Stimulated activated memory B cell treated with anti-CD40 and anti-IgM and Interleukin-4, amounts not matched to agents 10 μg/mL and 1 μg/mL and 100 μg/mL, for 72 hours (primary cell): ENCODE measurements around the gene DNAJB11.
"Not testable (repeated sequence)": the region's sequence is repeated elsewhere in the genome, so short reads cannot be mapped to it uniquely, and the experiment has no call there.

ENCODE experiments used
- ATAC-seq: fragments of 150-1000 bp; cut with Tn5 transposase; 2 replicates; pipeline ENCODE4 v1.10.0; 2021
- H3K27ac Mint-ChIP-seq: one replicate; pipeline ENCODE4 v1.8.0; 2022; ENCODE audit warnings: mild to moderate bottlenecking, mixed read lengths
- H3K27me3 Mint-ChIP-seq: one replicate; pipeline ENCODE4 v1.8.0; 2022; ENCODE audit warnings: mixed read lengths
- H3K36me3 Mint-ChIP-seq: one replicate; pipeline ENCODE4 v1.8.0; 2022; ENCODE audit warnings: mixed read lengths
- H3K4me1 Mint-ChIP-seq: one replicate; pipeline ENCODE4 v1.8.0; 2022; ENCODE audit warnings: mixed read lengths
- H3K4me3 Mint-ChIP-seq: one replicate; pipeline ENCODE4 v1.8.0; 2022; ENCODE audit warnings: mild to moderate bottlenecking, moderate library complexity, mixed read lengths
- H3K9me3 Mint-ChIP-seq: one replicate; pipeline ENCODE4 v1.8.0; 2022; ENCODE audit warnings: mixed read lengths

The DNAJB11 gene

GRCh38 chr3:186536883-186537844 is 33.4 kb upstream of the DNAJB11 start:
- Mint-ChIP-seq H3K36me3 (no peaks in the 10 kb centered on the region), H3K27ac (peak overlapping the region; percentile 95), H3K4me1 (peaks cover 89% of the 10 kb centered on the region), H3K9me3 (no peaks in the 10 kb centered on the region), H3K4me3 (no peak overlapping the region), H3K27me3 (no peaks in the 10 kb centered on the region)
- no peak for ATAC-seq

GRCh38 chr3:186538779-186539178 is 31.7 kb upstream of the DNAJB11 start:
- no peak for ATAC-seq
- Mint-ChIP-seq H3K36me3 (peaks cover 8% of the 10 kb centered on the region), H3K9me3 (no peaks in the 10 kb centered on the region), H3K4me1 (peaks cover 73% of the 10 kb centered on the region), H3K27ac (peak overlapping the region; percentile 42), H3K4me3 (no peak overlapping the region), H3K27me3 (no peaks in the 10 kb centered on the region)

- peak; percentile 86 for ATAC-seq
- Mint-ChIP-seq H3K27me3 (no peaks in the 10 kb centered on the region), H3K4me3 (no peak overlapping the region), H3K36me3 (peaks cover 13% of the 10 kb centered on the region), H3K4me1 (peaks cover 57% of the 10 kb centered on the region), H3K9me3 (no peaks in the 10 kb centered on the region), H3K27ac (peak overlapping the region; percentile 42)
These were observed 30.2 kb upstream of the DNAJB11 start for GRCh38 chr3:186540221-186540834.

GRCh38 chr3:186540835-186541226 is 29.7 kb upstream of the DNAJB11 start:
- H3K4me3 Mint-ChIP-seq, result no peak overlapping the region
- H3K9me3 Mint-ChIP-seq, result no peaks in the 10 kb centered on the region
- peaks cover 52% of the 10 kb centered on the region for H3K4me1 Mint-ChIP-seq
- H3K27ac Mint-ChIP-seq, result peak overlapping the region; percentile 42
- H3K36me3 Mint-ChIP-seq, result peaks cover 13% of the 10 kb centered on the region
- H3K27me3 Mint-ChIP-seq, result no peaks in the 10 kb centered on the region
- ATAC-seq, result no peak

- H3K4me3 Mint-ChIP-seq, result no peak within 1 kb of the TSS
- H3K9me3 Mint-ChIP-seq, result no peaks in the 10 kb centered on the region
- H3K27ac Mint-ChIP-seq, result no peak within 1 kb of the TSS
- peaks cover 28% of the 10 kb centered on the region for H3K36me3 Mint-ChIP-seq
- H3K4me1 Mint-ChIP-seq, result peaks cover 18% of the 10 kb centered on the region
- no peaks in the 10 kb centered on the region for H3K27me3 Mint-ChIP-seq
- ATAC-seq, result no peak
These were observed 26.2 kb upstream of the DNAJB11 start, which contains the start of gene CRYGS for GRCh38 chr3:186544281-186544680. Gene CRYGS (minus strand): TSS chr3:186544380. CDS start chr3:186544326, 54 bp downstream.

GRCh38 chr3:186549497-186549896 is 21.0 kb upstream of the DNAJB11 start:
- ATAC-seq, result no peak

GRCh38 chr3:186551387-186551786 is 19.1 kb upstream of the DNAJB11 start:
- ATAC-seq, result no peak
- no peak overlapping the region for H3K4me3 Mint-ChIP-seq
- no peaks in the 10 kb centered on the region for H3K9me3 Mint-ChIP-seq
- no peak overlapping the region for H3K27ac Mint-ChIP-seq
- no peaks in the 10 kb centered on the region for H3K4me1 Mint-ChIP-seq
- peaks cover 47% of the 10 kb centered on the region for H3K36me3 Mint-ChIP-seq
- H3K27me3 Mint-ChIP-seq, result no peaks in the 10 kb centered on the region

More at GRCh38 chr3:186549497-186549896, 21.0 kb upstream of the DNAJB11 start:
- Mint-ChIP-seq H3K36me3 (peaks cover 34% of the 10 kb centered on the region), H3K9me3 (no peaks in the 10 kb centered on the region), H3K4me1 (no peaks in the 10 kb centered on the region), H3K27ac (no peak overlapping the region), H3K4me3 (no peak overlapping the region), H3K27me3 (no peaks in the 10 kb centered on the region)

- no peaks in the 10 kb centered on the region for H3K27me3 Mint-ChIP-seq
- H3K9me3 Mint-ChIP-seq, result no peaks in the 10 kb centered on the region
- H3K27ac Mint-ChIP-seq, result no peak overlapping the region
- no peaks in the 10 kb centered on the region for H3K4me1 Mint-ChIP-seq
- ATAC-seq, result no peak
- H3K36me3 Mint-ChIP-seq, result peaks cover 57% of the 10 kb centered on the region
- no peak overlapping the region for H3K4me3 Mint-ChIP-seq
These were observed 18.0 kb upstream of the DNAJB11 start for GRCh38 chr3:186552408-186553031.

- Mint-ChIP-seq H3K27ac (no peak overlapping the region), H3K4me1 (peaks cover 66% of the 10 kb centered on the region), H3K36me3 (peaks cover 9% of the 10 kb centered on the region), H3K9me3 (no peaks in the 10 kb centered on the region), H3K27me3 (no peaks in the 10 kb centered on the region), H3K4me3 (no peak overlapping the region)
- no peak for ATAC-seq
These were observed 5.9 kb upstream of the DNAJB11 start for GRCh38 chr3:186564586-186564985.

- peaks cover 71% of the 10 kb centered on the region for H3K4me1 Mint-ChIP-seq
- H3K27me3 Mint-ChIP-seq, result no peaks in the 10 kb centered on the region
- H3K9me3 Mint-ChIP-seq, result no peaks in the 10 kb centered on the region
- peak overlapping the region; percentile 79 for H3K27ac Mint-ChIP-seq
- H3K4me3 Mint-ChIP-seq, result peak overlapping the region; percentile 80
- H3K36me3 Mint-ChIP-seq, result peaks cover 9% of the 10 kb centered on the region
- peak; percentile 0 for ATAC-seq
These were observed 3.8 kb upstream of the DNAJB11 start for GRCh38 chr3:186566772-186567071.

GRCh38 chr3:186567072-186567921 is 3.2 kb upstream of the DNAJB11 start, which contains the start of gene TBCCD1:
Gene TBCCD1 (minus strand): TSS chr3:186567339. CDS start chr3:186564329, 3,010 bp downstream.
- peaks cover 67% of the 10 kb centered on the region for H3K4me1 Mint-ChIP-seq
- ATAC-seq, result peak; percentile 76
- H3K27ac Mint-ChIP-seq, result peak within 1 kb of the TSS; percentile 79
- peaks cover 3% of the 10 kb centered on the region for H3K36me3 Mint-ChIP-seq
- peak within 1 kb of the TSS; percentile 80 for H3K4me3 Mint-ChIP-seq
- H3K27me3 Mint-ChIP-seq, result no peaks in the 10 kb centered on the region
- H3K9me3 Mint-ChIP-seq, result no peaks in the 10 kb centered on the region

GRCh38 chr3:186569361-186569760 is 1.2 kb upstream of the DNAJB11 start:
- peaks cover 56% of the 10 kb centered on the region for H3K4me1 Mint-ChIP-seq
- not testable (repeated sequence) for H3K27me3 Mint-ChIP-seq, H3K9me3 Mint-ChIP-seq, H3K36me3 Mint-ChIP-seq, ATAC-seq
- peak overlapping the region; percentile 94 for H3K4me3 Mint-ChIP-seq
- H3K27ac Mint-ChIP-seq, result peak overlapping the region; percentile 93

GRCh38 chr3:186569779-186570095 is 783 bp upstream of the DNAJB11 start:
- H3K4me3 Mint-ChIP-seq, result peak overlapping the region; percentile 94
- H3K4me1 Mint-ChIP-seq, result peaks cover 56% of the 10 kb centered on the region

GRCh38 chr3:186570941-186571643 is 572 bp downstream of the DNAJB11 start:
- no peak for ATAC-seq
- Mint-ChIP-seq H3K4me3 (peak overlapping the region; percentile 94), H3K4me1 (peaks cover 53% of the 10 kb centered on the region)

More at GRCh38 chr3:186569779-186570095, 783 bp upstream of the DNAJB11 start:
- no peak for ATAC-seq
- Mint-ChIP-seq H3K9me3 (no peaks in the 10 kb centered on the region), H3K36me3 (no peaks in the 10 kb centered on the region), H3K27me3 (no peaks in the 10 kb centered on the region), H3K27ac (peak overlapping the region; percentile 93)

More at GRCh38 chr3:186570941-186571643, 572 bp downstream of the DNAJB11 start:
- Mint-ChIP-seq H3K36me3 (no peaks in the 10 kb centered on the region), H3K27me3 (no peaks in the 10 kb centered on the region), H3K27ac (peak overlapping the region; percentile 93), H3K9me3 (no peaks in the 10 kb centered on the region)
